Colonic mucosa (tissue), 4 donors: ENCODE results near the gene SYT14. TPM values are rescaled to one million over a fixed set of nuclear protein-coding genes. Genes with fewer than 3 reads are reported as not detected.

Source experiments
- DNase-seq: peaks from one replicate; pipeline ENCODE4 v3.0.0-alpha.2; 2020
- H3K27ac ChIP-seq: fragments of 200-600 bp; one replicate; pipeline ENCODE4 v1.8.0; 2021
- H3K27me3 ChIP-seq: fragments of 200-600 bp; one replicate; pipeline ENCODE4 v1.8.0; 2021
- H3K36me3 ChIP-seq: fragments of 200-600 bp; one replicate; pipeline ENCODE4 v1.8.0; 2021
- H3K4me1 ChIP-seq: fragments of 200-600 bp; one replicate; pipeline ENCODE4 v1.8.0; 2021; ENCODE audit warnings: mild to moderate bottlenecking
- H3K4me3 ChIP-seq: fragments of 200-600 bp; one replicate; pipeline ENCODE4 v1.8.0; 2021
- H3K9ac ChIP-seq, 2 donors: one replicate each; pipeline ENCODE4 v1.7.0; 2013; ENCODE audit warnings: control low read depth in 2 of 2, low read depth in 2 of 2, low read length in 2 of 2
- H3K9me3 ChIP-seq: fragments of 200-600 bp; one replicate; pipeline ENCODE4 v1.8.0; 2021
- CTCF ChIP-seq: fragments of 200-600 bp; IDR thresholded peaks from one replicate; pipeline ENCODE4 v1.8.0; 2022; ENCODE audit warnings: antibody characterized with exemption, mild to moderate bottlenecking
- intact Hi-C: fragments of 100-400 bp; cut with DNase I; formaldehyde crosslinking; loops from one replicate; pipeline ENCODE4 v1.14.1; 2022
- total RNA-seq, 2 donors: library from RNA; stranded (reverse); fragmentation: NEBNext Ultra II Directional in 1 of 2; extraction: Animal tissue kit (Norgen Biotek cat#: 25700) in 1 of 2; gene quantifications; one replicate each; pipeline ENCODE4 v1.2.1, GENCODE V29; 2021
- donor health status: healthy.
- donor health status: DM: no; HTN: no; CAD: no.
- donor health status: DM: no; HTN: no; CAD: no.

Gene SYT14
- total RNA-seq, 2 donors from 2014 or later, result 0.03 to 0.07 TPM

GRCh38 chr1:210217482-210217881, 279.5 kb downstream of the SYT14 start:
- TF ChIP-seq CTCF, result no peak
- Histone ChIP-seq H3K27ac (no peak overlapping the region), H3K9me3 (no peaks in the 10 kb centered on the region), H3K36me3 (no peaks in the 10 kb centered on the region), H3K9ac (no peak overlapping the region), H3K4me3 (no peak overlapping the region), H3K4me1 (no peaks in the 10 kb centered on the region), H3K27me3 (no peaks in the 10 kb centered on the region)
- DNase-seq, result no peak
- intact Hi-C loops, result no loop called here

GRCh38 chr1:210218047-210218446, 280.0 kb downstream of the SYT14 start:
- H3K4me3 ChIP-seq, result no peak overlapping the region
- H3K36me3 ChIP-seq, result no peaks in the 10 kb centered on the region
- H3K27me3 ChIP-seq, result no peaks in the 10 kb centered on the region
- TF ChIP-seq CTCF, result no peak
- peaks cover 5% of the 10 kb centered on the region for H3K4me1 ChIP-seq
- intact Hi-C loops, result no loop called here
- no peak for DNase-seq
- no peak overlapping the region for H3K27ac ChIP-seq
- no peaks in the 10 kb centered on the region for H3K9me3 ChIP-seq
- H3K9ac ChIP-seq, result no peak overlapping the region

Other genes with a start within 250 kb of the SYT14 start
- gene HSD11B1, start 233.4 kb upstream of the SYT14 start, total RNA-seq, result under 1 TPM; 0.48 to 0.59 TPM
- gene TRAF3IP3, start 182.2 kb upstream of the SYT14 start, total RNA-seq, result 1 to 10 TPM; 2.0 to 3.2 TPM
- gene C1orf74, start 153.7 kb upstream of the SYT14 start, total RNA-seq, result 1 to 10 TPM; 2.2 to 2.9 TPM
- 100 to 1,000 TPM in 1 of 2 donors, 10 to 100 TPM in 1; 87.5 to 133 TPM for gene IRF6, start 132.1 kb upstream of the SYT14 start, total RNA-seq
- gene UTP25, start 110.2 kb upstream of the SYT14 start, total RNA-seq, result 1 to 10 TPM; 5.2 to 6.4 TPM